HFFc6 (cell line): ENCODE data around the gene ARHGEF4. TPM values are rescaled to one million over a fixed set of nuclear protein-coding genes. Genes with fewer than 3 reads are reported as not detected.

Experiments
- DNase-seq: peaks from one replicate; pipeline ENCODE4 v3.0.0-alpha.2; 2018
- H3K27ac Mint-ChIP-seq: 2 replicates; pipeline ENCODE4 v1.8.0; 2020; ENCODE audit warnings: mild to moderate bottlenecking, mixed read lengths
- H3K27me3 Mint-ChIP-seq: 2 replicates; pipeline ENCODE4 v1.8.0; 2021; ENCODE audit warnings: mild to moderate bottlenecking, moderate library complexity, mixed read lengths; ENCODE audit not compliant: insufficient read depth
- H3K36me3 Mint-ChIP-seq: 2 replicates; pipeline ENCODE4 v1.8.0; 2021; ENCODE audit warnings: low read depth, mixed read lengths
- H3K4me1 Mint-ChIP-seq: 2 replicates; pipeline ENCODE4 v1.8.0; 2020; ENCODE audit warnings: low read depth, mixed read lengths
- H3K4me3 Mint-ChIP-seq: 2 replicates; pipeline ENCODE4 v1.8.0; 2020; ENCODE audit warnings: mild to moderate bottlenecking, moderate library complexity, mixed read lengths
- H3K9me3 Mint-ChIP-seq: 2 replicates; pipeline ENCODE4 v1.8.0; 2020; ENCODE audit warnings: mild to moderate bottlenecking, mixed read lengths
- CTCF ChIP-seq: fragments of 200-600 bp; sonication (generic); IDR thresholded peaks from 2 replicates; pipeline ENCODE4 v1.5.0; 2021; ENCODE audit warnings: antibody characterized with exemption, mild to moderate bottlenecking
- total RNA-seq, 6 experiments: library from RNA; stranded (reverse); fragmentation: NEBNext Ultra II Directional; extraction: Animal tissue kit (Norgen Biotek cat#: 25700); gene quantifications; 2 replicates in 1 of 6; 3 replicates in 5 of 6; pipeline ENCODE4 v1.2.3, GENCODE V29; 2021

The ARHGEF4 gene
- total RNA-seq, 6 experiments from 2014 or later: 0.94 to 2.2 (median 1.4) TPM

DNA sequence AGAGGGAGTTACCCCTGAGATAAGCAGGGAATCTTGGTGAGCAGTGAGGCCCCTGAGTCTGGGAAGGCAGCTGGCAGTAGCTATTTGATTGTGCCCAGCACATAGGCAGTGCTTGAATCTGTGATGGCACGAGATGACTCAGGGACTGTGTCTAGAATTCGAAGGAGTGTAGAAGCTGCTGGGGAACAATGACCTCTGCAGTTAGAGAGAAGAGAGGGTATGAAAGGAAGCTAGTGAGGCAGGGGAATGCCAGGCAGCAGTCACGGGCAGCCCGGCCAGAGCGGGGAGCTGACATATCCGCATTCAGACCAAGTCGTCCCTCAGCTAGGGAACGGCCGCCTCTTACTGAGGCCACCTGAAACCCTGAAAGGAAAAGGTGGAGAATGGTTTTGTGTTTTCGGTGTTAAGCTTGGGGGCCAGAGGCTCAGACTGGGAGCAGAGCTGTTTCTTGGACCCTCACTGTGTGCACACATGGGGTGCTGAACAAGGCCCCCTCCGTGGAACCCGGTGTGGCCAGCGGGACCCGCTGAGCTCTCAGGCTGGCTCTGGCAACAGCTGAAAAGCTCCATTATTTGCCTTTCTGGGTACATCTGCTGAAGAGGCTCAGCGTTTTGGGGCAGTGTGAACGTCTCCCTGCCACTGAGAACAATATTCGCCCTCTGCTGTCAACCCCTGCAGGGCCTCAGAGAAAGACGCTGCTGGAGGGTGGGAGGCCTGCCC is 32.9 kb downstream of the ARHGEF4 start:
- no peak overlapping the region for H3K27ac Mint-ChIP-seq
- H3K9me3 Mint-ChIP-seq: no peaks in the 10 kb centered on the region; the same call in 1 of the 2 replicates
- DNase-seq: no peak

GRCh38 chr2:130870161-130870485 is 33.4 kb downstream of the ARHGEF4 start:
- H3K9me3 Mint-ChIP-seq: no peaks in the 10 kb centered on the region; the same call in 1 of the 2 replicates
- no peak for DNase-seq
- H3K4me1 Mint-ChIP-seq: no peaks in the 10 kb centered on the region
- H3K27ac Mint-ChIP-seq: no peak overlapping the region
- H3K36me3 Mint-ChIP-seq: no peaks in the 10 kb centered on the region
- TF ChIP-seq CTCF: no peak
- peaks cover 16% of the 10 kb centered on the region for H3K27me3 Mint-ChIP-seq
- no peak overlapping the region for H3K4me3 Mint-ChIP-seq

More for the DNA sequence above, 32.9 kb downstream of the ARHGEF4 start:
- H3K27me3 Mint-ChIP-seq: peaks cover 14% of the 10 kb centered on the region
- H3K36me3 Mint-ChIP-seq: no peaks in the 10 kb centered on the region
- TF ChIP-seq CTCF: no peak
- no peaks in the 10 kb centered on the region for H3K4me1 Mint-ChIP-seq
- no peak overlapping the region for H3K4me3 Mint-ChIP-seq

- no peak for TF ChIP-seq CTCF
- no peaks in the 10 kb centered on the region; the same call in 1 of the 2 replicates for H3K9me3 Mint-ChIP-seq
- H3K4me3 Mint-ChIP-seq: no peak overlapping the region
- H3K27ac Mint-ChIP-seq: no peak overlapping the region
- H3K36me3 Mint-ChIP-seq: no peaks in the 10 kb centered on the region
- H3K27me3 Mint-ChIP-seq: peaks cover 16% of the 10 kb centered on the region
- no peak for DNase-seq
- H3K4me1 Mint-ChIP-seq: no peaks in the 10 kb centered on the region
Observed at GRCh38 chr2:130870779-130871178, 34.1 kb downstream of the ARHGEF4 start.

GRCh38 chr2:130871843-130872740 is 35.4 kb downstream of the ARHGEF4 start:
- TF ChIP-seq CTCF: no peak
- Mint-ChIP-seq H3K27ac (no peak overlapping the region), H3K4me3 (no peak overlapping the region), H3K4me1 (no peaks in the 10 kb centered on the region), H3K36me3 (no peaks in the 10 kb centered on the region), H3K27me3 (peaks cover 11% of the 10 kb centered on the region), H3K9me3 (no peaks in the 10 kb centered on the region; the same call in 1 of the 2 replicates)
- no peak for DNase-seq

DNA sequence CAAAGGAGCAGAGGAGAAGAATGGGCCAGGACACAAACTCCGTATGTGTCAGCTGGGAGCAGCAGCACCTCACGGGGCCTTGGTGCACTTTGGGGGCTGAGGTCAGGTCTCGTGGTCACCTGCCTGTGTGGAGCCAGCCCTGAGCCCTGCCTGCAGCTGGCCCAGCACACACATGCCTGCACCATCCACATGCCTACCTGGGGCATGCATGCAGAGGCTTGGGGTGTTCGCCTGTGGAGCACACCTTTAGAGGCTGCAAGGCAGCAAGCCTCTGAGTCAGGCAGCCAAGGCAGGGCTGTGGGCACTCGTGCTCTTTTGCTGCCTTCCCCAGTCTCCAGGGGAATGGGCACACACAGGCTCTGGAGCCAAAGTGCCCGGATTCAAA is 36.0 kb downstream of the ARHGEF4 start:
- H3K36me3 Mint-ChIP-seq: no peaks in the 10 kb centered on the region
- no peak for DNase-seq
- H3K4me3 Mint-ChIP-seq: no peak overlapping the region
- no peaks in the 10 kb centered on the region for H3K4me1 Mint-ChIP-seq
- no peaks in the 10 kb centered on the region; the same call in 1 of the 2 replicates for H3K9me3 Mint-ChIP-seq
- H3K27ac Mint-ChIP-seq: no peak overlapping the region
- peaks cover 11% of the 10 kb centered on the region for H3K27me3 Mint-ChIP-seq
- TF ChIP-seq CTCF: no peak
